ENCODE data around the gene HTT.
A peak's percentile ranks its signal among the peaks of the same experiment; 100 is the strongest.
"Not testable (repeated sequence)": the region's sequence is repeated elsewhere in the genome, so short reads cannot be mapped to it uniquely, and the experiment has no call there.

HTT gene

GRCh38 chr4:3046162-3046561 is 28.3 kb upstream of the HTT start:
- DNase-seq (ENCODE audit: low spot score), result no peak

- DNase-seq (ENCODE audit: low spot score), result no peak
Measured at GRCh38 chr4:3046623-3047022, 27.9 kb upstream of the HTT start.

GRCh38 chr4:3047464-3048286 is 26.8 kb upstream of the HTT start:
- peak; percentile 74 for DNase-seq (ENCODE audit: low spot score)

- DNase-seq (ENCODE audit: low spot score), result not testable (repeated sequence)
Measured at GRCh38 chr4:3051141-3051897, 23.2 kb upstream of the HTT start.

GRCh38 chr4:3054169-3054759 is 20.2 kb upstream of the HTT start:
- DNase-seq (ENCODE audit: low spot score), result no peak

- no peak for DNase-seq (ENCODE audit: low spot score)
Measured at GRCh38 chr4:3059943-3060342, 14.5 kb upstream of the HTT start.

GRCh38 chr4:3060946-3061345 is 13.5 kb upstream of the HTT start:
- DNase-seq (ENCODE audit: low spot score), result no peak

GRCh38 chr4:3062471-3062870 is 12.0 kb upstream of the HTT start:
- no peak for DNase-seq (ENCODE audit: low spot score)

- no peak for DNase-seq (ENCODE audit: low spot score)
Measured at GRCh38 chr4:3065551-3065950, 8.9 kb upstream of the HTT start.

- no peak for DNase-seq (ENCODE audit: low spot score)
Measured at GRCh38 chr4:3066836-3067400, 7.6 kb upstream of the HTT start.

GRCh38 chr4:3067473-3068001 is 6.9 kb upstream of the HTT start:
- DNase-seq (ENCODE audit: low spot score), result no peak

GRCh38 chr4:3069661-3070199 is 4.8 kb upstream of the HTT start:
- DNase-seq (ENCODE audit: low spot score), result no peak

GRCh38 chr4:3070709-3071500 is 3.6 kb upstream of the HTT start:
- DNase-seq (ENCODE audit: low spot score), result peak; percentile 59

- no peak for DNase-seq (ENCODE audit: low spot score)
Measured at GRCh38 chr4:3071811-3072210, 2.7 kb upstream of the HTT start.

GRCh38 chr4:3073158-3074077 is 1.1 kb upstream of the HTT start:
- no peak for DNase-seq (ENCODE audit: low spot score)

- peak; percentile 74 for DNase-seq (ENCODE audit: low spot score)
Measured at GRCh38 chr4:3074846-3075651, 568 bp downstream of the HTT start.

- no peak for DNase-seq (ENCODE audit: low spot score)
Measured at GRCh38 chr4:3075652-3075981, 1.1 kb downstream of the HTT start.

GRCh38 chr4:3077796-3078195 is 3.3 kb downstream of the HTT start:
- DNase-seq (ENCODE audit: low spot score), result no peak

- no peak for DNase-seq (ENCODE audit: low spot score)
Measured at GRCh38 chr4:3079694-3080123, 5.2 kb downstream of the HTT start.

Data from kidney tubule cell (primary cell).